Astrocyte (in vitro differentiated cells and primary cell): ENCODE measurements around the gene KDF1. TPM values are rescaled to one million over a fixed set of nuclear protein-coding genes. Genes with fewer than 3 reads are reported as not detected.
A peak's percentile ranks its signal among the peaks of the same experiment; 100 is the strongest.

Source experiments
- DNase-seq: peaks from one replicate; pipeline ENCODE4 v3.0.0-alpha.2; 2010; ENCODE audit warnings: low read depth
- FAIRE-seq: peaks from 2 replicates; lab custom pipeline; 2011; peaks lifted over from hg19 to GRCh38; lab: Jason Lieb, UNC
- H2AFZ ChIP-seq: 2 replicates; pipeline ENCODE4 v1.6.0; 2012; ENCODE audit warnings: low read depth, low read length, inconsistent platforms
- H3K27ac ChIP-seq: 2 replicates; pipeline ENCODE4 v1.5.1; 2011; ENCODE audit warnings: low read depth, low read length, inconsistent platforms
- H3K27me3 ChIP-seq: 2 replicates; pipeline ENCODE4 v1.6.0; 2011; ENCODE audit warnings: low read length, inconsistent platforms; ENCODE audit not compliant: insufficient read depth
- H3K36me3 ChIP-seq: 2 replicates; pipeline ENCODE4 v1.5.1; 2011; ENCODE audit warnings: low read length, inconsistent platforms; ENCODE audit not compliant: insufficient read depth
- H3K4me1 ChIP-seq: 2 replicates; pipeline ENCODE4 v1.5.1; 2011; ENCODE audit warnings: low read length, inconsistent platforms; ENCODE audit not compliant: insufficient read depth
- H3K4me2 ChIP-seq: 2 replicates; pipeline ENCODE4 v1.6.0; 2012; ENCODE audit warnings: low read length, inconsistent platforms
- H3K4me3 ChIP-seq: 2 replicates; pipeline ENCODE4 v1.5.1; 2011; ENCODE audit warnings: low read depth, mild to moderate bottlenecking, low read length, inconsistent platforms; ENCODE audit not compliant: insufficient read depth
- H3K79me2 ChIP-seq: 2 replicates; pipeline ENCODE4 v1.6.0; 2012; ENCODE audit warnings: mild to moderate bottlenecking, low read length, inconsistent platforms; ENCODE audit not compliant: insufficient read depth
- H3K9ac ChIP-seq: 2 replicates; pipeline ENCODE4 v1.6.0; 2012; ENCODE audit warnings: mild to moderate bottlenecking, low read length, inconsistent platforms
- H3K9me3 ChIP-seq: 2 replicates; pipeline ENCODE4 v1.5.1; 2012; ENCODE audit warnings: low read depth, mild to moderate bottlenecking, low read length, inconsistent platforms; ENCODE audit not compliant: insufficient read depth
- H4K20me1 ChIP-seq: 2 replicates; pipeline ENCODE4 v1.6.0; 2012; ENCODE audit warnings: low read length, inconsistent platforms; ENCODE audit not compliant: insufficient read depth
- H3K27ac Mint-ChIP-seq: one replicate; pipeline ENCODE4 v1.8.0; 2021; ENCODE audit warnings: mild to moderate bottlenecking, mixed read lengths; ENCODE audit not compliant: unreplicated experiment
- H3K27me3 Mint-ChIP-seq: one replicate; pipeline ENCODE4 v1.8.0; 2021; ENCODE audit warnings: low read depth, mixed read lengths; ENCODE audit not compliant: unreplicated experiment
- H3K36me3 Mint-ChIP-seq: one replicate; pipeline ENCODE4 v1.8.0; 2021; ENCODE audit warnings: low read depth, mixed read lengths; ENCODE audit not compliant: unreplicated experiment
- H3K4me1 Mint-ChIP-seq: one replicate; pipeline ENCODE4 v1.8.0; 2021; ENCODE audit warnings: low read depth, mixed read lengths; ENCODE audit not compliant: unreplicated experiment
- H3K4me3 Mint-ChIP-seq: one replicate; pipeline ENCODE4 v1.8.0; 2021; ENCODE audit warnings: mild to moderate bottlenecking, moderate library complexity, mixed read lengths; ENCODE audit not compliant: unreplicated experiment
- H3K9me3 Mint-ChIP-seq: one replicate; pipeline ENCODE4 v1.8.0; 2021; ENCODE audit warnings: mild to moderate bottlenecking, mixed read lengths; ENCODE audit not compliant: unreplicated experiment
- CTCF ChIP-seq: IDR thresholded peaks from 2 replicates; pipeline ENCODE4 v1.5.1; 2011; ENCODE audit warnings: low read depth, mild to moderate bottlenecking, inconsistent platforms, low read length, moderate library complexity; ENCODE audit not compliant: insufficient read depth
- EZH2 ChIP-seq: IDR thresholded peaks from 2 replicates; pipeline ENCODE4 v1.6.1; 2012; ENCODE audit warnings: mild to moderate bottlenecking, low read length, inconsistent platforms; ENCODE audit not compliant: insufficient read depth
- total RNA-seq: library from RNA; stranded (reverse); gene quantifications from 2 replicates; pipeline ENCODE4 v1.2.1, GENCODE V29; 2021

The KDF1 gene
- total RNA-seq, 1 donor from 2014 or later = 0.54 TPM

GRCh38 chr1:26938004-26938658 lies 22.1 kb downstream of the KDF1 start:
- Mint-ChIP-seq H3K36me3 (peaks cover 30% of the 10 kb centered on the region), H3K27ac (peak overlapping the region; percentile 67), H3K4me3 (peak overlapping the region; percentile 56), H3K4me1 (peaks cover 10% of the 10 kb centered on the region), H3K27me3 (no peaks in the 10 kb centered on the region), H3K9me3 (no peaks in the 10 kb centered on the region)
- Histone ChIP-seq H3K9me3 (no peaks in the 10 kb centered on the region), H3K4me1 (peaks cover 10% of the 10 kb centered on the region), H3K4me2 (no peak overlapping the region), H3K36me3 (peaks cover 28% of the 10 kb centered on the region), H2AFZ (no peak overlapping the region), H3K27me3 (no peaks in the 10 kb centered on the region), H3K27ac (no peak overlapping the region), H3K79me2 (peaks cover 59% of the 10 kb centered on the region), H4K20me1 (peaks cover 1% of the 10 kb centered on the region), H3K9ac (no peak overlapping the region), H3K4me3 (no peak overlapping the region)
- FAIRE-seq (no peak), DNase-seq (no peak)
- no peak for TF ChIP-seq CTCF
- TF ChIP-seq EZH2 = no peak

GRCh38 chr1:26936823-26937222 lies 23.4 kb downstream of the KDF1 start:
- Histone ChIP-seq H4K20me1 (peaks cover 11% of the 10 kb centered on the region), H2AFZ (no peak overlapping the region), H3K27me3 (no peaks in the 10 kb centered on the region), H3K9ac (no peak overlapping the region), H3K36me3 (peaks cover 27% of the 10 kb centered on the region), H3K4me2 (no peak overlapping the region), H3K27ac (no peak overlapping the region), H3K4me3 (no peak overlapping the region), H3K4me1 (peaks cover 10% of the 10 kb centered on the region), H3K79me2 (peaks cover 70% of the 10 kb centered on the region), H3K9me3 (no peaks in the 10 kb centered on the region)
- TF ChIP-seq EZH2 (no peak), CTCF (no peak)
- no peak for DNase-seq
- Mint-ChIP-seq H3K36me3 (peaks cover 24% of the 10 kb centered on the region), H3K4me3 (no peak overlapping the region), H3K27ac (no peak overlapping the region), H3K9me3 (no peaks in the 10 kb centered on the region), H3K27me3 (no peaks in the 10 kb centered on the region), H3K4me1 (peaks cover 10% of the 10 kb centered on the region)
- FAIRE-seq = no peak

GRCh38 chr1:26932531-26932930 lies 27.7 kb downstream of the KDF1 start:
- FAIRE-seq = no peak
- DNase-seq = no peak
- Histone ChIP-seq H3K27me3 (no peaks in the 10 kb centered on the region), H3K79me2 (peaks cover 65% of the 10 kb centered on the region), H4K20me1 (peaks cover 26% of the 10 kb centered on the region), H3K4me3 (no peak overlapping the region), H3K9ac (no peak overlapping the region), H3K4me1 (no peaks in the 10 kb centered on the region), H3K9me3 (no peaks in the 10 kb centered on the region), H2AFZ (no peak overlapping the region), H3K4me2 (no peak overlapping the region), H3K36me3 (peaks cover 36% of the 10 kb centered on the region), H3K27ac (no peak overlapping the region)
- Mint-ChIP-seq H3K9me3 (no peaks in the 10 kb centered on the region), H3K27ac (no peak overlapping the region), H3K27me3 (no peaks in the 10 kb centered on the region), H3K4me3 (no peak overlapping the region), H3K36me3 (peaks cover 27% of the 10 kb centered on the region), H3K4me1 (no peaks in the 10 kb centered on the region)
- TF ChIP-seq CTCF = no peak
- TF ChIP-seq EZH2 = no peak
